KBM-7 (cell line): ENCODE measurements around the gene C1QL4.
"Not testable (repeated sequence)": the region's sequence is repeated elsewhere in the genome, so short reads cannot be mapped to it uniquely, and the experiment has no call there.

Source experiments
- DNase-seq: peaks from one replicate; pipeline ENCODE4 v3.0.0-alpha.2; 2015
- in situ Hi-C: fragments of 300-500 bp; cut with MboI; formaldehyde crosslinking; loops from 2 replicates; pipeline ENCODE4 v1.14.3; 2020; ENCODE audit warnings: low sequenced_read_pairs, low pct_unique_long_range_greater_than_20kb, mixed read lengths

Gene C1QL4

DNA sequence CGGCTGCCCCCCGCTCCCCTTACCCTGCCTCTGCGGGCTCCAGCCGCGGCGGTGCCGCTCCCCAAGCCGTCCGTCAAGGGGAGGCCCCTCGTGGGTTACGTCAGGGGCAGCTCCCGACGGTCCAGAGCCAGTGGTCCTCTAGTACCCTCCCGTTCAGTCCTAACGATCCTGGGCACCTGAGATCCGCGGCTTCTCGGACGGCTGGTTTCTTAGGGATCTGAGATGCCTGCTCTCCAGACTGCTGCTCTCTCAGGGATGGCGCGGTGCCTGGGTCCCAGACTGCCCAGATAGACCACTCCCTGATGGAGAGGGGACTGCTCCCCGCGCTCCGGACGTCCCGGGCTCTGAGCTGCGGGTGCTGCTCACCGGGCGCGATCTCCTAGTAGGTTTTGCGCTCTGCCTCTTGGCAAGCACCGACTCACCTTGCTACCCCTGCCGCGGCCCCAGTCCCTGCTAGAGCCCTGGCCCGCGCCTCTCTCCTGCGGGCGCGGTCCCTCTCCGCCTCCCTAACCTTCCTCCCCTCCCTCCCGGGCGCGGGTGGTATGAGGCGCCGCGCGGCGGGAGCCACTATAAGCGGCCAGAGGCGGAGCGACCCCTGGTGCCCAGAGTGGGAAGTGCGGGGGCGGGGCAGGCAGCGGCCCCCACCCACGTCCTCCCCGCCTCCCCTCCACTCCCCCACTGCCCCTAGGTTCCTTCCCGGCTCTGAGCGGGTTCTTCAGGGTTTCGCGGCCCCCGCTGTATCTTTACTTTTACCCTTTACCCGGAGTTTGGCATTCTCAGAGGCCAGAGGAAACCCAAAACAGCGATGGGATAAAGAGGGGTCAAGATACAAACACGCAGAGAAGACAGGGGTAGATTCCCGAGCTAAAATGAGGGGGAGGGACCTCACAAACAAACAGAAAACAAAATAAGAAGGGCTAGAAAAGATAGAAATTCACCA is at the start of gene C1QL4:
C1QL4 (minus strand) TSS at position 544 of the 940 bp plus-strand sequence. CDS start 711 bp downstream, outside the sequence.
- in situ Hi-C loops: loop anchor here (10.0 kb wide), 1 partner anchor 52 kb away; no protein-coding TSS in a partner anchor
- peak; percentile 94 for DNase-seq

DNA sequence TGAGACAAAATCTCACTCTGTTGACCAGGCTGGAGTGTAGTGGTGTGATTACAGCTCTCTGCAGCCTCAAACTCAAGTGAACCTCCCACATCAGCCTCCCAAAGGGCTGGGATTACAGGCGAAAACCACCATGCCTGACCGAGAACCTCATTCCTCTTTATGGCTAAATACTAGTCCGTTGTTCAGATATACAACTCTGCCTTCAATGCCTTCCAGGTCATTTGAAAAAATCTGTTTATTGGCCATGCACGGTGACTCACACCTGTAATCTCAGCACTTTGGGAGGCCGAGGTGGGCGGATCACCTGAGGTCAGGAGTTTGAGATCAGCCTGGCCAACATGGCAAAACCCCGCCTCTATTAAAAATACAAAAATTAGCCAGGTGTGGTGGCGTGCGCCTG is 43.2 kb upstream of the C1QL4 start:
- in situ Hi-C loops, DNase-seq: not testable (repeated sequence)

DNA sequence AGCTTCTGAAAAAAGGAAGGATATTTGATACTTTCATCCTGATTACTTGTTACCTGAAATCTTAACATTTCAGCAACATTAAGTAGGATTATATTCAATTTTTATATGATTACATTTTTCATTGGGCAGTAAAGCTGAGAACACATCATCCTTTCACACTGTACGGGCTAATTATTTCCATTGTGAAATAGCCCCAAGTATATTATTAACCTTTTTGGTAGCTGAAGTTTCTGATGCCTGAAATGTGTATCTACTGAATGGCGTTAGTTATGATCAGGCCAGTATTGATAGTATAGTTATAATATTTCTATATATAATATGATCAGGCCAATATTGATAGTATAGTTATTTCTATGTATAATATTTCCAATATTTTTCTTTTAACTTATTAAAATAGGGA is 40.4 kb upstream of the C1QL4 start:
- DNase-seq: no peak
- in situ Hi-C loops: no loop called here

DNA sequence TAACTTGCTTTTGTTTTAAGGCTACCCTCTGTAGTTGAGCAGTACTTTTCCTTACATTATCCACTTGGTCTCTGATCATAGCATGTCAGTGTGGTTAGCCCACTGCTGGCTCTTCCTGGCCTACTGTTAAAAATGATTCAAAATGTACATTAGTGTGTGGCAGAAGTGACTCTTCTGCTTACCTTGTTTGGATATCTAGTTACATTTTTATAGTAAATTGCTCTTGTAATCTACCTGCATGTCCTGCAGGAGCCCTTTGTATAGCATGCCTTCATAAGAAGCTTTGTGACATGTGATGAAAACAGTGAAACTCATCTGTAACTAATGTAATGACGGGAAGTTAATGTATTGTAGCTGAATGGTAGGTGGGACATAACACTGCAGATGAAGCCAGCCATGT is 38.4 kb upstream of the C1QL4 start:
- in situ Hi-C loops: no loop called here

DNA sequence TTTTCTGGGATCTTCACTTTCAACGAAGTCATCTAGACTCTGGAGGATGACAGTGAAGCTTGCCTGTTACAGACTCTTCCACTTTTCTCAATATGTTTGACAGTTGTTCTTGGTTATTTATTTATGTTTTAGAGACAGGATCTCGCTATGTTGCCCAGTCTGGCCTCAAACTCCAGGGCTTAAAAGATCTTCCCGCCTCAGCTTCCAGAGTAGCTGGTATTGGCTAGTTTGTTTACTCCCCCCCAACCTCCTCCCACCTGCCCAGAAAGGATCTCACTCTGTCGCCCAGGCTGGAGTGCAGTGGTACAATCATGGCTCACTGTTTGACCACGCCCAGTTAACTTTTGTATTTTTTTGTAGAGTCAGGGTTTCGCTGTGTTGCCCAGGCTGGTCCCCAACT is 33.6 kb upstream of the C1QL4 start:
- DNase-seq: no peak
- in situ Hi-C loops: no loop called here

More for the DNA sequence above, 38.4 kb upstream of the C1QL4 start:
- DNase-seq: no peak

DNA sequence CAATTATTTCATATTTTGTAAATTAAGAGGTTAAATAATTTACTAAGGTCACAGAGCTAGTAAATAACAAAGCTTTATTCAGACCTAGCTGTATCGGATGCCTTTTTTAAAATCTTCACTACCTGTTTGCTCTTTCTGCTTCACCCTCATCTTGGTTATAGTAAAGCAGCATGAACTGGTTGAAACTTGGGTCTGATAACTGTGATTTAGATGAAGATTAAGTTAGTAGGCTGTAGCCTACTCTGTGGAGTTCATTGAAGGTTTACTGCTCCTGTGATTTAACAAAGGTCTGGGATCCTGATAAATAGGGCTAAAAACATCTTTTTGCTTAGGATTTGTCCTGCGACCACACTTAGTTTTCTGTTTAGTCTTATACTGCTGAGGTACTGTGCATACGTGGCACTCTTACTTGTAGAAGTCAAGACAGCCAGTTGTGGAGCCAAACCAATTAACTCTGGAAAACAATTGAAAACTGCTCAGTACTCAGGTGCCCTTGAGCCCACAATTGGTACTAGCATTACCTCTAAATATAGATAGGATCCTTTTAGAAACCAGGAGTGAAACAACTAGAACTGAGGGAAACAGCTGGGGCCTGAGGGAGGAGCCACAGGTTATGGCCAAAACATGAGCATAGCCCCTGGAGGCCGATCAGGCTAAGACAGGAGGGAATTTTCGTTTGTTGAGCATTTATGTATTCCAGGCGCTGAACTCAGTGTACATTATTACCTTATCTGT is 32.6 kb upstream of the C1QL4 start:
- peak; percentile 70 for DNase-seq
- in situ Hi-C loops: loop anchor here (10.0 kb wide), 1 partner anchor 135 kb away; no protein-coding TSS in a partner anchor

DNA sequence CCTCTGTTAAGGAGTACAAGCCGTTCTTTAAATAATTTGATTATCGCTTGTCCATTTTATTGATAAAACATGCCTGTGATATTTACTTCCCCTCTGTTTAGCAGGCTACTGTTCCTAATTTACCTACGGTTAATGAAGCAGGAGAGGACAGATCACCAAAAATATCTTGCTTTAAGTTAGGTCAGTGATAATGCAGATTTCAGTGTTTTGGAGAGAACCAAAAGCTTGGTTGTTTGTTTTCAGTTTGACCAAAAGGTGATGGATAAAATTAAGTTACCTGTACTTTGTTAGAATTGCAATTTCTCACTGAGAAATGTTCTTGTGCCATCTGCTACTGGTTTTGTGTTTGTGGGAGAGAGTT is 31.2 kb upstream of the C1QL4 start:
- in situ Hi-C loops: loop anchor here (10.0 kb wide), 1 partner anchor 137 kb away; no protein-coding TSS in a partner anchor
- no peak for DNase-seq

DNA sequence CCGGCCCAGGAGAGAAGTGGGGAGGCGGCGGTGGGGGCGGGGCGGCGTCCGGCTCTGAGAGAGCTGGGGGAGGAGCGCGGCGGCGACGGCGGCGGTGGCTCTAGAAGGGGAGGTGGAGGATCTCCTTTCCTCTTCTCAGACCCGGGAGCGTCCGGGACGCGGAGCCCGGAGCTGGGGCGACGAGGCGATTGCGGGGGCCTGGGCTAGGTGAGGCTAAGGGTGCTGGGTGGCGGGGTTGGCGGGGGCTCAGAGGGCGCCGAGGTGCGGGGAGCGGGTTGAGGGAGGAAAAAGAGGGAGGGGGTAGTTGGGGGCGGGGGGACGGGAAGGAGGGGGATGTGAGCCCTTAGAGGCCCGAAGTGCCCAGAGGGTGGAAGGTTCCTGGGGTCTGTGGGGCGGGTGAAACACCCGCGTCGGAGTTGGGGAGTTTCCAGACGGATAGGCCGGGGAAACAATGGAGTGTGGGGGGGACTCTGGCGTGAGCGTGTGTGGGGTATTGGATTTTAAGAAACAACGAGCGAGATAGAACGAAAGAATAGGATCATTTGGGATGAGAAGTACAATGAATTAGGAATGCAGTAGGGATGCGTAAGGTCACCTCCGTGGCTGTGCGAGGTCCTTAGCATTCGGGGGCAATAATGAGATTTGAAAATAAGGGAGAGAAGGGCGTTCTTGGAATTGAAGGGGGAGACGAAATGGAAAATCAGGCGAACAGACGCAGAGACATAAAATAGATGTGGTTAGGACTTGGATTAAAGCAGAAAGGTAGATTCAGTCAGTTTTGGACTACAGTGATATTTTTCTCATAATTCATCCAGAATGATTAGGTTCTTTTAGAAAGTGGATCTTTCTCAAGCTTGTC is 30.6 kb upstream of the C1QL4 start, which contains the start of gene SPATS2:
SPATS2 (plus strand) TSS at position 82 of the 859 bp plus-strand sequence. CDS start 93,551 bp downstream, outside the sequence.
- DNase-seq: peak; percentile 30
- in situ Hi-C loops: loop anchor here (10.0 kb wide), 1 partner anchor 137 kb away; no protein-coding TSS in a partner anchor

DNA sequence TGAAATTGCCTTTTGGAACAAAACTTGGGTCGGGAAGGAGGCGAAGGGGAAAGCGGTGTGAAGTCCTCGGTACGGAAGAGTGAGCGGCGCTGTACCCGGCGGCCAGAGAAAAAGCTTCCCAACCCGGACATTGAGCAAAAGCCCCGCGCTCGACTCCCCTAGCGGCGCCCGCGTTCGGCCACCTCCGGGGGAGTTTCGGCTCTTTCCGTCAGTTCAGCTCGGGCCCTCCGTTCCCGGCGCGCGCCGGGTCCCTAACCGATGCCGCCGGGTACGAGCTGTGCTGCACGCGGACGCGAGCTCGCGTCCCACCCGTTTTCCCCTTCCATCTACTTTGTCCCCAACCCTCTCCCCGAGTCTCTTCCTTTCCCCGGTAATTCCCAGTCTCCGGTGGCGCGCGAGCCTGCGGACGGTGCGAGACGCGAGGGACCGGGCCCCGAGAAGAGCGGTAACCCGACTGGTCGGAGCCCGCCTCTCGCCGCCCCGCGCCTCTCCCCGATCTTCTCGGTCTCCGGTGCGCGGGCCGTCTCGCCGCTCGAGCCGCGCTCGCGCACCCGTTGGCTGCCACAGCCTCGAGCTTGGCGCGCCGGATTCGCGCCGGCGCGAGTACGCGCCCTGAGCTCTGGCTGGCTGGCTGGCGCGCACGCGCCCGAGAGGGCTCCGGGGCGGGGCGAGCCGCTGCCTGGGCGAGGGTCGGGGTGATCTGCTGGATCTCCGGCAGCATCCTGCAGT is 29.8 kb upstream of the C1QL4 start:
- in situ Hi-C loops: loop anchor here (10.0 kb wide), 1 partner anchor 138 kb away; no protein-coding TSS in a partner anchor
- peak; percentile 96 for DNase-seq

DNA sequence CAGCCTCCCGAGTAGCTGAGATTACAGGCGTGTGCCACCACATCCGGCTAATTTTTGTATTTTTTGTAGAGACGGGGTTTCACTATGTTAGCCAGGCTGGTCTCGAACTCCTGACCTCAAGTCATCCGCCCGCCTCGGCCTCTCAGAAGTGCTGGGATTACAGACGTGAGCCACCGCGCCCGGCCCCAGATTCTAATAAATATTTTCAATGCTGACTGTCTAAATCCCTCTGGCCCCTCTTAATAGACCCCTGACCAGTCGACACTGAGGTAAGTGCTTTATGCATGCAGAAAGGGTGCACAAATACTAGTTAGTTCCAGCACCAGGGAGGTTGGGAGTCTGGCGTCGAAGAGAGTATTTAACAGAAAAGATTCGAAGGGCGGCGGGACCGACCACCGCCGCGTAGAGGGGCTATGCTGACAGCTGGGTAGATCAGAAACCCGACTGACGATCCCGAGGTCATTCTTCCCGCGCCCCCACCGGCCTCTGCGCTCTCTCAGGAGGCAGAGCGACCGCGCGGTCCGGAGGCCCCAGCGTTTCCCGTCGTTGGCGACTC is 29.2 kb upstream of the C1QL4 start:
- no peak for DNase-seq
- in situ Hi-C loops: loop anchor here (10.0 kb wide), 1 partner anchor 139 kb away; no protein-coding TSS in a partner anchor

DNA sequence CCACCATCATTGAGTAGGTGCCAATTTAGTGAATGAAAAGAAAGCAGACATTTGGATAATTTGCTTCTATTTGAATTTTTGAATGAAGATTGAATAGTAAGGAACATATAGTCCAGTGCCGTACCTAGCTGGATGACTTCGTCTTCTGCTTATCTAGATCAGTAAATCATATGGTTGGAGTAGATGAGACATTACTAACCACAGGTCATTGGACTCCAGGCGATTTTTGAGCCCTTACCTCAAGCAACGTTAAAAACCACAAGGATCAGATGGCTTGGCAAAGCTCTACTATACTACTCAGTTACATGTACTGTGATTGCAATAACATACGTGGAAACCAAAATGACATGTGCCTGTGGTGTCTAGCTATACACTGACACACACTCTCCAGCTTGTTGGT is 28.6 kb upstream of the C1QL4 start:
- in situ Hi-C loops: loop anchor here (10.0 kb wide), 1 partner anchor 139 kb away; no protein-coding TSS in a partner anchor
- DNase-seq: peak; percentile 28

DNA sequence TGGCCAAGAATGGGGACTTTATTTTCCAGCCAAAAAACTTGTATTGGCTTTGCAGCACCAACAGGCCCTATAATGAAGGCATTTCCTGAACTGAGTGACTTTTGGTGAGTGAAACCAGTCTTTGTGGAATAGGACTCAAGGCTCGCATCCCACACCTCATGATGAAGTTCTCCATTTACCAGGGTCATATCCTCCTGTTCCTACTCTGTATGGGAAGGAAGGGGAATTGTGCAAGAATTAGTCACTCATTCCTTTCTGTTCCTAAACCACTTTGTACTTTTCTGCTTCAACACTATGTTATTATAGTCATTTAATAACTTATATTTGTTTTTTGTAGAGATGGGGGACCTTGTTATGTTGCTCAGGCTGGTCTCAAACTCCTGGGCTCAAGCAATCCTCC is 28.0 kb upstream of the C1QL4 start:
- DNase-seq: no peak
- in situ Hi-C loops: loop anchor here (10.0 kb wide), 1 partner anchor 140 kb away; no protein-coding TSS in a partner anchor

DNA sequence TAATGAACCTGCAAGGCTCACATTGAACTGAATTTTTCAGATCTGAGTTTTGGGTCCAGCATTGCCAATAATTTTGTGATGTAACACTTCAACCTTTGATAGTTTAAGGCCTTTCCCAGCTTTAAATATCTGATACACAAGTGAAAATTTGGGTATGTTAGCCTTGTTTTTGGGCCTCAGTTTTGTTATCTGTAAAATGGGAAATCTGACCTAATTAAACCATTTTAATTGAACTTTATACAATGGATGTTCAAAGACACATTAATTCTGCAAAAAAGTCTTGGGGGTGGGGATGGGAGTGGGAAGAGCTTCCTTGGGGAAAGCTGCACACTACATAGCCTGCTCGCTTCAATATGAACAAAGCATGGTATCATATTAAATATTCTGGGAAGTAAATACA is 25.1 kb upstream of the C1QL4 start:
- no peak for DNase-seq
- in situ Hi-C loops: loop anchor here (10.0 kb wide), 1 partner anchor 143 kb away; no protein-coding TSS in a partner anchor

DNA sequence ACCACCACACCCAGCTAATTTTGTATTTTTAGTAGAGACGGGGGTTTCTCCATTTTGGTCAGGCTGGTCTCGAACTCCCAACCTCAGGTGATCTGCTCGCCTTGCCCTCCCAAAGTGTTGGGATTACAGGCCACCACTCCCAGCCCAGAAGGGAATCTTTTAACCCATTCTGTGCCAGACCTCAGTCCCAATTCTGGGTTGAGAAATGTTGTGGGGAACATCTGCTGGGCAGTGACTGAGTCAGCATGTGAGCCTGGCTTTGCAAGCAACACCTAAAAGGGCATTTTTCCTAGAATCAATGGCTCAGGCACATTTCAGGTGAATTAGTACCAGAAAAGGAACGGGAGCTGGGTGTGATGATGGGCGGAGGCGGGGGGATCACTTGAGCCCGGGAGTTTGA is 22.7 kb upstream of the C1QL4 start:
- in situ Hi-C loops: loop anchor here (10.0 kb wide), 2 partner anchors 145 to 165 kb away; no protein-coding TSS in a partner anchor

DNA sequence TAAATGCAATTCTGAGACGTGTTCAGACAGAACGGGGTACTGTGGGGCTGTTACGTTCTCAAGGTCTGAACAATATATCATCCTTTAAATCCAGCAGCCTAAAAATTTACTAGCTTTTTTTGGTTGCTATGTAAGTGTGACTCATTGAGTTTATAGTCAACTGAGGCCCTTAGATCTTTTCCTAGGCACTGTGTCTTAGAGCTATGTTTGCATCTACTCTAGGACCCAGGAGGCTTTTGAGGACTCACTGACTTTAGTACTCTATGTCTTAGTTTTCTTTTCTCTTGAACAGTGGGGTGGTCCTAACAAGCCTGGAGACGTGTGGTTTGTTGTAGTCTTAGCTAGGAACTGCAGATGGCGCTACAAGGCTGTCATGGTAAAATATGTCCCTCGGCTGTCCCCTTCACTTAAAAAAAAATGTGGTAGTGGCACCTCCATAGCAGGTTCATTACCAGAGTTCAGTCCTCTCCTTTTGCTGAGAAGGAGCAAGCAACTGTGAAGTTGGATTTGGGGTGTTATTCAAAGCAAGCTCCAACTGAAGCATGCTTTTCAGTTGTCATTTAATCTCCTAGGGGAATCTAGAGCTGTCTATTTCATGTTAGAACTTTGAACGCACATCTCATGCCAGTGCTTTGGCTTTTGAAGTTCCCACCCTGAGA is 21.6 kb upstream of the C1QL4 start:
- in situ Hi-C loops: loop anchor here (10.0 kb wide), 1 partner anchor 166 kb away; no protein-coding TSS in a partner anchor
- peak; percentile 89 for DNase-seq

More for the DNA sequence above, 22.7 kb upstream of the C1QL4 start:
- no peak for DNase-seq

DNA sequence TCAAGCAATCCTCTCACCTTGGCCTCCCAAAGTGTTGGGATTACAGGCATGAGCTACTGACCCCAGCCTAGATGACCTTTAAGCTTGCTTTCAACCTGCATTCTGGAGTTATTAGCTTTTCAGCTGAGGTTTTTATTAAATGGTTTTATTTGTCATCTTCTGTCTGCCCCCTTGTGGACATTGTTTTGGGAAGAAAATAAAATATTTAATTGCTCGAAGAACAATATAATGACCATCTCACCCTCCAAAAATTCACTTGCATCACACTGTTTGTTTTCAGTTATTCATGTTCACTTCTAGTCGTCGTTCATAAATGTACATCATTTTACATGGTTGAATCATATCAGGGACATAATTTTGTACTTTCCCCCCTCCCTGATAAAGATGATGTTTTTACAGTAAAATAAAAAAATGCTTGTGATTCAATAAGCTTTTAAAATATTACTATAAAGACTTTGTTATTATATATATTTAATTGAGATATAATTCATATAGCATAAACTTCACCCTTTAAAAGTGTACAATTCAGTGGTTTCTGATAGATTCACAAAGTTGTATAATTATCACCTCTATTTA is 20.2 kb upstream of the C1QL4 start:
- in situ Hi-C loops: loop anchor here (10.0 kb wide), 1 partner anchor 168 kb away; no protein-coding TSS in a partner anchor
- peak; percentile 62 for DNase-seq
